PC-3 (cell line): Measurements from ENCODE around the gene DIAPH1. TPM values are rescaled to one million over a fixed set of nuclear protein-coding genes. Genes with fewer than 3 reads are reported as not detected.
A peak's percentile ranks its signal among the peaks of the same experiment; 100 is the strongest.

Experiments used
- ATAC-seq: fragments of 200-7000 bp; cut with Tn5 transposase; 2 replicates; pipeline ENCODE4 v1.9.1; 2020; ENCODE audit warnings: mild to moderate bottlenecking, moderate library complexity
- BruUV-seq: library from RNA; stranded (reverse); fragments of 400-500 nt; replicated peaks from 2 replicates; lab custom pipeline; 2021; lab: Mats Ljungman, UMichigan
- CTCF ChIA-PET: fragments of 300-600 bp; sonication (Branson Sonifier 250); formaldehyde crosslinking; loops from one replicate; lab custom pipeline; 2022; ENCODE audit warnings: antibody characterized with exemption; lab: Charles Lee
- POLR2A ChIA-PET: fragments of 300-600 bp; sonication (Branson Sonifier 250); formaldehyde crosslinking; loops from one replicate; lab custom pipeline; 2022; ENCODE audit warnings: antibody characterized with exemption; ENCODE audit not compliant: unreplicated experiment; lab: Charles Lee
- DNase-seq: peaks from one replicate; pipeline ENCODE4 v3.0.0-alpha.2; 2015
- H2AFZ ChIP-seq: fragments of 300-600 bp; sonication (generic); 2 replicates; pipeline ENCODE4 v1.6.0; 2016; ENCODE audit warnings: antibody characterized with exemption, low read length
- H3F3A ChIP-seq: fragments of 300-600 bp; sonication (generic); one replicate; pipeline ENCODE4 v1.6.0; 2017; ENCODE audit warnings: antibody characterized with exemption, low read length, control low read depth, mild to moderate bottlenecking; ENCODE audit not compliant: unreplicated experiment
- H3K27ac ChIP-seq: fragments of 300-600 bp; sonication (generic); 2 replicates; pipeline ENCODE4 v1.5.1; 2016; ENCODE audit warnings: mild to moderate bottlenecking, low read length
- H3K27me3 ChIP-seq: fragments of 300-600 bp; sonication (generic); 2 replicates; pipeline ENCODE4 v1.6.1; 2016; ENCODE audit warnings: low read length, mixed read lengths
- H3K36me3 ChIP-seq: fragments of 300-600 bp; sonication (generic); 2 replicates; pipeline ENCODE4 v1.6.1; 2016; ENCODE audit warnings: low read depth, mixed run types, low read length, mixed read lengths
- H3K4me1 ChIP-seq: fragments of 300-600 bp; sonication (generic); 2 replicates; pipeline ENCODE4 v1.5.1; 2016; ENCODE audit warnings: low read length; ENCODE audit not compliant: insufficient read depth
- H3K4me2 ChIP-seq: fragments of 300-600 bp; sonication (generic); 2 replicates; pipeline ENCODE4 v1.6.0; 2016; ENCODE audit warnings: low read length
- H3K4me3 ChIP-seq: fragments of 300-600 bp; sonication (generic); 2 replicates; pipeline ENCODE4 v1.5.1; 2016; ENCODE audit warnings: mild to moderate bottlenecking, low read length, mixed read lengths
- H3K79me2 ChIP-seq: fragments of 300-600 bp; sonication (generic); 2 replicates; pipeline ENCODE4 v1.6.1; 2017; ENCODE audit warnings: low read length, mixed read lengths
- H3K9ac ChIP-seq: fragments of 300-600 bp; sonication (generic); 2 replicates; pipeline ENCODE4 v1.6.0; 2016; ENCODE audit warnings: mild to moderate bottlenecking, low read length
- H3K9me2 ChIP-seq: fragments of 300-600 bp; sonication (generic); replicated peaks from 2 replicates; pipeline ENCODE4 v1.6.1; 2016; ENCODE audit warnings: mixed run types, low read length, mixed read lengths
- H3K9me3 ChIP-seq: fragments of 300-600 bp; sonication (generic); 2 replicates; pipeline ENCODE4 v1.6.1; 2016; ENCODE audit warnings: low read length, mixed read lengths
- H4K20me1 ChIP-seq: fragments of 300-600 bp; sonication (generic); 2 replicates; pipeline ENCODE4 v1.6.1; 2016; ENCODE audit warnings: low read length, mixed read lengths
- EZH2 ChIP-seq: fragments of 300-600 bp; sonication (generic); IDR thresholded peaks from one replicate; pipeline ENCODE4 v1.6.1; 2017; ENCODE audit warnings: antibody characterized with exemption, mild to moderate bottlenecking, low read length; ENCODE audit not compliant: unreplicated experiment
- EZH2phosphoT487 ChIP-seq: fragments of 300-600 bp; sonication (generic); IDR thresholded peaks from 2 replicates; pipeline ENCODE4 v1.6.1; 2018; ENCODE audit warnings: mild to moderate bottlenecking, antibody characterized with exemption, low read length, borderline replicate concordance
- intact Hi-C: fragments of 100-400 bp; cut with micrococcal nuclease; formaldehyde crosslinking; loops from 2 replicates; pipeline ENCODE4 v1.9.0; 2023
- total RNA-seq: library from RNA; depleted of rRNA; stranded (reverse); fragments of >200 nt; gene quantifications from 2 replicates; pipeline ENCODE4 v1.2.3, GENCODE V29; 2014
- TF ChIP-seq, protein P1 (sequence below): fragments of 300-600 bp; sonication (generic); conservative IDR thresholded peaks from 2 replicates; pipeline ENCODE4 v1.5.1; 2017; ENCODE audit warnings: antibody characterized with exemption, low read depth, mild to moderate bottlenecking, low read length

Gene DIAPH1
- total RNA-seq, 1 experiment from 2014 or later: 51.9 TPM

- TF ChIP-seq EZH2 (no peak), EZH2phosphoT487 (no peak)
- TF ChIP-seq, protein P1, sequence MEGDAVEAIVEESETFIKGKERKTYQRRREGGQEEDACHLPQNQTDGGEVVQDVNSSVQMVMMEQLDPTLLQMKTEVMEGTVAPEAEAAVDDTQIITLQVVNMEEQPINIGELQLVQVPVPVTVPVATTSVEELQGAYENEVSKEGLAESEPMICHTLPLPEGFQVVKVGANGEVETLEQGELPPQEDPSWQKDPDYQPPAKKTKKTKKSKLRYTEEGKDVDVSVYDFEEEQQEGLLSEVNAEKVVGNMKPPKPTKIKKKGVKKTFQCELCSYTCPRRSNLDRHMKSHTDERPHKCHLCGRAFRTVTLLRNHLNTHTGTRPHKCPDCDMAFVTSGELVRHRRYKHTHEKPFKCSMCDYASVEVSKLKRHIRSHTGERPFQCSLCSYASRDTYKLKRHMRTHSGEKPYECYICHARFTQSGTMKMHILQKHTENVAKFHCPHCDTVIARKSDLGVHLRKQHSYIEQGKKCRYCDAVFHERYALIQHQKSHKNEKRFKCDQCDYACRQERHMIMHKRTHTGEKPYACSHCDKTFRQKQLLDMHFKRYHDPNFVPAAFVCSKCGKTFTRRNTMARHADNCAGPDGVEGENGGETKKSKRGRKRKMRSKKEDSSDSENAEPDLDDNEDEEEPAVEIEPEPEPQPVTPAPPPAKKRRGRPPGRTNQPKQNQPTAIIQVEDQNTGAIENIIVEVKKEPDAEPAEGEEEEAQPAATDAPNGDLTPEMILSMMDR: no peak
- ATAC-seq (peak; percentile 66), DNase-seq (peak; percentile 81)
- H3K27ac ChIP-seq: peak overlapping the region; percentile 38
- ChIA-PET CTCF (interaction anchor here (0.5 kb wide), 1 partner anchor 66 kb away, joined by 4 read pairs; no protein-coding TSS in a partner anchor), POLR2A (no interaction called here)
- H3K79me2 ChIP-seq: no peaks in the 10 kb centered on the region
- H3K9me3 ChIP-seq: no peaks in the 10 kb centered on the region
- no peak overlapping the region for H3K4me2 ChIP-seq
- peaks cover 26% of the 10 kb centered on the region for H3K4me1 ChIP-seq
- H3K27me3 ChIP-seq: no peaks in the 10 kb centered on the region
- H3K9me2 ChIP-seq: no peaks in the 10 kb centered on the region
- no TSS peak for BruUV-seq
- intact Hi-C loops: no loop called here
- no peak overlapping the region for H3K9ac ChIP-seq
- H4K20me1 ChIP-seq: no peaks in the 10 kb centered on the region
- no peak overlapping the region for H3K4me3 ChIP-seq
- no peak overlapping the region for H2AFZ ChIP-seq
- H3F3A ChIP-seq: no peaks in the 10 kb centered on the region
- no peaks in the 10 kb centered on the region for H3K36me3 ChIP-seq
These were observed 39.2 kb upstream of the DIAPH1 start for GRCh38 chr5:141657937-141658545.

- no peak for DNase-seq
- intact Hi-C loops: no loop called here
- H3F3A ChIP-seq: no peaks in the 10 kb centered on the region
- H3K79me2 ChIP-seq: no peaks in the 10 kb centered on the region
- ATAC-seq: no peak
- H3K27me3 ChIP-seq: no peaks in the 10 kb centered on the region
- H2AFZ ChIP-seq: no peak overlapping the region
- H3K9ac ChIP-seq: no peak overlapping the region
- H3K9me3 ChIP-seq: no peaks in the 10 kb centered on the region
- no peak overlapping the region for H3K4me2 ChIP-seq
- H3K4me3 ChIP-seq: no peak overlapping the region
- BruUV-seq: no TSS peak
- no peaks in the 10 kb centered on the region for H3K36me3 ChIP-seq
- no peak for TF ChIP-seq EZH2
- no peak for TF ChIP-seq EZH2phosphoT487
- TF ChIP-seq, protein P1: no peak
- POLR2A ChIA-PET: no interaction called here
- peak overlapping the region; percentile 26; the same call in 1 of the 2 replicates for H3K27ac ChIP-seq
- CTCF ChIA-PET: no interaction called here
- H4K20me1 ChIP-seq: no peaks in the 10 kb centered on the region
- no peaks in the 10 kb centered on the region for H3K9me2 ChIP-seq
- H3K4me1 ChIP-seq: peaks cover 26% of the 10 kb centered on the region
These were observed 38.6 kb upstream of the DIAPH1 start for GRCh38 chr5:141657404-141657803.

GRCh38 chr5:141656396-141656795, 37.6 kb upstream of the DIAPH1 start:
- no peaks in the 10 kb centered on the region for H3K79me2 ChIP-seq
- no peaks in the 10 kb centered on the region for H3K9me2 ChIP-seq
- intact Hi-C loops: no loop called here
- no peaks in the 10 kb centered on the region for H3K36me3 ChIP-seq
- H3K4me2 ChIP-seq: no peak overlapping the region
- no peak overlapping the region for H3K27ac ChIP-seq
- ChIA-PET POLR2A (no interaction called here), CTCF (no interaction called here)
- no peak for DNase-seq
- no TSS peak for BruUV-seq
- no peak for ATAC-seq
- no peak overlapping the region for H3K4me3 ChIP-seq
- no peaks in the 10 kb centered on the region for H3K27me3 ChIP-seq
- H3K9me3 ChIP-seq: no peaks in the 10 kb centered on the region
- no peak overlapping the region for H3K9ac ChIP-seq
- TF ChIP-seq, protein P1: no peak
- TF ChIP-seq EZH2 (no peak), EZH2phosphoT487 (no peak)
- H2AFZ ChIP-seq: no peak overlapping the region
- no peaks in the 10 kb centered on the region for H4K20me1 ChIP-seq
- H3F3A ChIP-seq: no peaks in the 10 kb centered on the region
- peaks cover 31% of the 10 kb centered on the region for H3K4me1 ChIP-seq
